Activated CD8-positive, alpha-beta memory T cell treated with anti-CD3 and anti-CD28 coated beads for 4 hours (primary cell): ENCODE data around the gene MED10.
"Not testable (repeated sequence)": the region's sequence is repeated elsewhere in the genome, so short reads cannot be mapped to it uniquely, and the experiment has no call there.

Experiments used
- DNase-seq, 2 donors: peaks; one replicate each; pipeline ENCODE4 v3.0.0-alpha.2; 2020; ENCODE audit warnings: low read depth in 2 of 2

The MED10 gene

GRCh38 chr5:6372251-6373080 is 5.9 kb downstream of the MED10 start:
- DNase-seq = no peak

GRCh38 chr5:6371079-6371810 is 7.1 kb downstream of the MED10 start:
- DNase-seq = no peak

GRCh38 chr5:6370580-6370979 is 7.8 kb downstream of the MED10 start:
- DNase-seq = no peak

GRCh38 chr5:6365977-6366590 is 12.3 kb downstream of the MED10 start:
- no peak for DNase-seq

GRCh38 chr5:6365142-6365976 is 13.0 kb downstream of the MED10 start:
- DNase-seq = no peak

- DNase-seq = not testable (repeated sequence)
These were observed 14.8 kb downstream of the MED10 start for GRCh38 chr5:6363454-6364011.

- no peak for DNase-seq
These were observed 15.5 kb downstream of the MED10 start for GRCh38 chr5:6362846-6363245.

- no peak for DNase-seq
These were observed 17.2 kb downstream of the MED10 start for GRCh38 chr5:6361101-6361500.

GRCh38 chr5:6360323-6361072 is 17.8 kb downstream of the MED10 start:
- DNase-seq = no peak

GRCh38 chr5:6359555-6360322 is 18.6 kb downstream of the MED10 start:
- DNase-seq = no peak

- no peak for DNase-seq
These were observed 19.9 kb downstream of the MED10 start for GRCh38 chr5:6358434-6358820.

- DNase-seq = not testable (repeated sequence)
These were observed 20.4 kb downstream of the MED10 start for GRCh38 chr5:6357817-6358433.

- no peak for DNase-seq
These were observed 21.7 kb downstream of the MED10 start for GRCh38 chr5:6356578-6357164.

- no peak for DNase-seq
These were observed 23.1 kb downstream of the MED10 start for GRCh38 chr5:6355294-6355693.

GRCh38 chr5:6354848-6355247 is 23.5 kb downstream of the MED10 start:
- no peak for DNase-seq

- DNase-seq = no peak
These were observed 24.6 kb downstream of the MED10 start for GRCh38 chr5:6353602-6354302.

GRCh38 chr5:6350277-6351090 is 27.9 kb downstream of the MED10 start:
- DNase-seq = no peak

GRCh38 chr5:6349387-6349786 is 29.0 kb downstream of the MED10 start:
- DNase-seq = no peak
